Measurements from ENCODE around the gene SP6.

GRCh38 chr17:47873200-47874090 lies 22.5 kb upstream of the SP6 start:
- TF ChIP-seq ZNF274 (IDR thresholded peaks at IDR 0.05; ENCODE audit: low read depth, low read length) (no peak), SUZ12 (IDR thresholded peaks at IDR 0.05; ENCODE audit: extremely low read depth, insufficient read depth, insufficient read length) (no peak)

All from NT2/D1 (cell line).